Large intestine (tissue), 3 donors: Measurements from ENCODE around the gene MMEL1. TPM values are rescaled to one million over a fixed set of nuclear protein-coding genes. Genes with fewer than 3 reads are reported as not detected.
"Not testable (repeated sequence)": the region's sequence is repeated elsewhere in the genome, so short reads cannot be mapped to it uniquely, and the experiment has no call there.

Experiments
- DNase-seq, 2 donors: peaks; one replicate each; pipeline versions ENCODE4 v3.0.0 to v3.0.0-alpha.2; 2013
- H3K27ac ChIP-seq: one replicate; pipeline ENCODE4 v1.5.1; 2013; ENCODE audit warnings: low read length
- H3K27me3 ChIP-seq: 2 replicates; pipeline ENCODE4 v1.6.1; 2013; ENCODE audit warnings: low read length; ENCODE audit not compliant: control insufficient read depth, insufficient read depth
- H3K36me3 ChIP-seq: 2 replicates; pipeline ENCODE4 v1.6.1; 2013; ENCODE audit warnings: low read length; ENCODE audit not compliant: control insufficient read depth, insufficient read depth
- H3K4me1 ChIP-seq: one replicate; pipeline ENCODE4 v1.6.1; 2013; ENCODE audit warnings: low read length; ENCODE audit not compliant: control insufficient read depth, insufficient read depth
- H3K4me3 ChIP-seq: one replicate; pipeline ENCODE4 v1.5.1; 2013; ENCODE audit warnings: low read length
- H3K9me3 ChIP-seq: one replicate; pipeline ENCODE4 v1.6.1; 2013; ENCODE audit warnings: mild to moderate bottlenecking, low read depth, low read length, moderate library complexity; ENCODE audit not compliant: control insufficient read depth
- WGBS: methylation state at CpG from one replicate; pipeline ENCODE4 v1.1.5; 2013; ENCODE audit warnings: low lambda C conversion rate; ENCODE audit not compliant: insufficient coverage; 5-methylcytosine and 5-hydroxymethylcytosine counted together
- polyA plus RNA-seq: library from polyadenylated mRNA; unstranded; fragments of 120-200 nt; gene quantifications from one replicate; pipeline ENCODE4 v1.2.1, GENCODE V29; 2013

The MMEL1 gene
- polyA plus RNA-seq, 1 donor = 14.3 TPM

- H3K9me3 ChIP-seq = peaks cover 38% of the 10 kb centered on the region
- peaks cover 23% of the 10 kb centered on the region for H3K4me1 ChIP-seq
- WGBS = no CpG with 5 or more reads among the region's 13 CpGs
- H3K4me3 ChIP-seq, H3K27ac ChIP-seq, DNase-seq, H3K36me3 ChIP-seq, H3K27me3 ChIP-seq: not testable (repeated sequence)
Observed at GRCh38 chr1:2569703-2570102, 63.1 kb downstream of the MMEL1 start.

- Histone ChIP-seq H3K27me3 (no peaks in the 10 kb centered on the region), H3K4me3 (no peak overlapping the region), H3K27ac (no peak overlapping the region), H3K4me1 (peaks cover 28% of the 10 kb centered on the region), H3K9me3 (peaks cover 32% of the 10 kb centered on the region), H3K36me3 (peaks cover 3% of the 10 kb centered on the region)
- no CpG with 5 or more reads among the region's 17 CpGs for WGBS
- DNase-seq = no peak
Observed at GRCh38 chr1:2569060-2569459, 63.8 kb downstream of the MMEL1 start.

GRCh38 chr1:2568187-2568816 lies 64.5 kb downstream of the MMEL1 start:
- peaks cover 36% of the 10 kb centered on the region for H3K4me1 ChIP-seq
- H3K36me3 ChIP-seq = peaks cover 10% of the 10 kb centered on the region
- not testable (repeated sequence) for H3K4me3 ChIP-seq, H3K27me3 ChIP-seq, H3K27ac ChIP-seq, DNase-seq
- peaks cover 25% of the 10 kb centered on the region for H3K9me3 ChIP-seq
- WGBS = no CpG with 5 or more reads among the region's 17 CpGs

GRCh38 chr1:2567083-2567679 lies 65.6 kb downstream of the MMEL1 start:
- H3K27ac ChIP-seq = no peak overlapping the region
- no CpG with 5 or more reads among the region's 16 CpGs for WGBS
- no peak for DNase-seq
- H3K4me1 ChIP-seq = peaks cover 47% of the 10 kb centered on the region
- H3K4me3 ChIP-seq = no peak overlapping the region
- H3K36me3 ChIP-seq = peaks cover 21% of the 10 kb centered on the region
- no peaks in the 10 kb centered on the region for H3K27me3 ChIP-seq
- H3K9me3 ChIP-seq = peaks cover 17% of the 10 kb centered on the region

GRCh38 chr1:2566101-2567045 lies 66.4 kb downstream of the MMEL1 start:
- Histone ChIP-seq H3K27me3 (no peaks in the 10 kb centered on the region), H3K36me3 (peaks cover 29% of the 10 kb centered on the region), H3K27ac (no peak overlapping the region), H3K9me3 (peaks cover 12% of the 10 kb centered on the region), H3K4me3 (no peak overlapping the region), H3K4me1 (peaks cover 51% of the 10 kb centered on the region)
- no peak for DNase-seq
- WGBS = 95% methylated on average over 4 of the region's 34 CpGs

GRCh38 chr1:2564815-2565374 lies 67.9 kb downstream of the MMEL1 start:
- 20% methylated on average over 1 of the region's 14 CpGs for WGBS
- H3K4me3 ChIP-seq = no peak overlapping the region
- peaks cover 42% of the 10 kb centered on the region for H3K36me3 ChIP-seq
- peaks cover 4% of the 10 kb centered on the region for H3K9me3 ChIP-seq
- no peaks in the 10 kb centered on the region for H3K27me3 ChIP-seq
- DNase-seq = peak; percentile 51 to 85
- H3K27ac ChIP-seq = peak overlapping the region; percentile 75
- peaks cover 63% of the 10 kb centered on the region for H3K4me1 ChIP-seq

GRCh38 chr1:2564006-2564814 lies 68.6 kb downstream of the MMEL1 start:
- WGBS = no CpG with 5 or more reads among the region's 20 CpGs
- no peaks in the 10 kb centered on the region for H3K27me3 ChIP-seq
- no peak overlapping the region for H3K4me3 ChIP-seq
- no peak for DNase-seq
- peaks cover 69% of the 10 kb centered on the region for H3K4me1 ChIP-seq
- H3K27ac ChIP-seq = peak overlapping the region; percentile 75
- peaks cover 4% of the 10 kb centered on the region for H3K9me3 ChIP-seq
- H3K36me3 ChIP-seq = peaks cover 49% of the 10 kb centered on the region

GRCh38 chr1:2563205-2563604 lies 69.6 kb downstream of the MMEL1 start:
- H3K4me3 ChIP-seq = no peak overlapping the region
- peak overlapping the region; percentile 75 for H3K27ac ChIP-seq
- no CpG with 5 or more reads among the region's 18 CpGs for WGBS
- H3K9me3 ChIP-seq = no peaks in the 10 kb centered on the region
- peak in 1 of 2 donors; percentile 62 for DNase-seq
- H3K36me3 ChIP-seq = peaks cover 59% of the 10 kb centered on the region
- no peaks in the 10 kb centered on the region for H3K27me3 ChIP-seq
- H3K4me1 ChIP-seq = peaks cover 79% of the 10 kb centered on the region

GRCh38 chr1:2561898-2562895 lies 70.6 kb downstream of the MMEL1 start:
- H3K27me3 ChIP-seq = no peaks in the 10 kb centered on the region
- H3K36me3 ChIP-seq = peaks cover 63% of the 10 kb centered on the region
- peak overlapping the region; percentile 75 for H3K27ac ChIP-seq
- WGBS = no CpG with 5 or more reads among the region's 24 CpGs
- H3K4me3 ChIP-seq = no peak overlapping the region
- no peak for DNase-seq
- H3K4me1 ChIP-seq = peaks cover 87% of the 10 kb centered on the region
- H3K9me3 ChIP-seq = no peaks in the 10 kb centered on the region
